OCI-LY7 (cell line): ENCODE data around the gene SERAC1. TPM values are rescaled to one million over a fixed set of nuclear protein-coding genes. Genes with fewer than 3 reads are reported as not detected.

Experiments used
- BruUV-seq: library from RNA; stranded (reverse); fragments of 400-500 nt; replicated peaks from 2 replicates; lab custom pipeline; 2021; lab: Mats Ljungman, UMichigan
- CTCF ChIA-PET: fragments of 300-600 bp; sonication (Branson Sonifier 250); formaldehyde crosslinking; loops from one replicate; lab custom pipeline; 2022; ENCODE audit warnings: antibody characterized with exemption; ENCODE audit not compliant: unreplicated experiment; lab: Charles Lee
- POLR2A ChIA-PET: fragments of 300-600 bp; sonication (Branson Sonifier 250); formaldehyde crosslinking; loops from one replicate; lab custom pipeline; 2022; ENCODE audit warnings: antibody characterized with exemption; lab: Charles Lee
- DNase-seq: peaks from one replicate; pipeline ENCODE4 v3.0.0-alpha.2; 2015; ENCODE audit warnings: low spot score
- H2AFZ ChIP-seq: fragments of 200-600 bp; sonication (generic), shearing (Covaris generic); 2 replicates; pipeline ENCODE4 v1.6.1; 2014; ENCODE audit warnings: mild to moderate bottlenecking, antibody characterized with exemption, low read length, moderate library complexity
- H3K27ac ChIP-seq: fragments of 200-600 bp; sonication (generic); 2 replicates; pipeline ENCODE4 v1.5.1; 2014; ENCODE audit warnings: mixed run types, low read depth, mild to moderate bottlenecking, moderate library complexity, low read length, inconsistent platforms; ENCODE audit not compliant: poor library complexity, severe bottlenecking
- H3K36me3 ChIP-seq: fragments of 200-600 bp; sonication (generic); 2 replicates; pipeline ENCODE4 v1.6.1; 2014; ENCODE audit warnings: mild to moderate bottlenecking, antibody characterized with exemption, low read length, moderate library complexity, mixed read lengths; ENCODE audit not compliant: insufficient read depth
- H3K4me1 ChIP-seq: fragments of 200-600 bp; sonication (generic); 2 replicates; pipeline ENCODE4 v1.5.1; 2014; ENCODE audit warnings: mild to moderate bottlenecking, low read length; ENCODE audit not compliant: insufficient read depth, poor library complexity, severe bottlenecking
- H3K4me2 ChIP-seq: fragments of 200-600 bp; sonication (generic); 2 replicates; pipeline ENCODE4 v1.6.1; 2014; ENCODE audit warnings: mild to moderate bottlenecking, low read length
- H3K4me3 ChIP-seq: fragments of 200-600 bp; sonication (generic); 2 replicates; pipeline ENCODE4 v1.5.1; 2014; ENCODE audit warnings: mild to moderate bottlenecking, low read depth, low read length; ENCODE audit not compliant: poor library complexity, severe bottlenecking
- H3K79me2 ChIP-seq: fragments of 200-600 bp; sonication (generic); 2 replicates; pipeline ENCODE4 v1.6.1; 2016; ENCODE audit warnings: low read depth, mild to moderate bottlenecking, low read length, moderate library complexity, mixed read lengths; ENCODE audit not compliant: insufficient read depth
- H3K9me2 ChIP-seq: fragments of 200-600 bp; sonication (generic); 2 replicates; pipeline ENCODE4 v1.6.1; 2016; ENCODE audit warnings: mild to moderate bottlenecking, low read length, mixed read lengths; ENCODE audit not compliant: insufficient read depth
- H3K9me3 ChIP-seq: fragments of 200-600 bp; sonication (generic); 2 replicates; pipeline ENCODE4 v1.6.1; 2014; ENCODE audit warnings: mild to moderate bottlenecking, mixed run types, low read length, mixed read lengths
- H4K20me1 ChIP-seq: fragments of 200-600 bp; sonication (generic); 2 replicates; pipeline ENCODE4 v1.6.1; 2014; ENCODE audit warnings: mild to moderate bottlenecking, antibody characterized with exemption, low read length, moderate library complexity, mixed read lengths; ENCODE audit not compliant: insufficient read depth
- EZH2phosphoT487 ChIP-seq: fragments of 200-600 bp; sonication (generic); IDR thresholded peaks from 2 replicates; pipeline ENCODE4 v1.6.1; 2018; ENCODE audit warnings: low read depth, borderline replicate concordance, mild to moderate bottlenecking, mixed run types, antibody characterized with exemption, low read length, moderate library complexity, mixed read lengths
- intact Hi-C: fragments of 100-400 bp; cut with micrococcal nuclease; formaldehyde crosslinking; loops from one replicate; pipeline ENCODE4 v1.10.0; 2022; ENCODE audit not compliant: unreplicated experiment
- total RNA-seq, 2 experiments: library from RNA; depleted of rRNA in 1 of 2; stranded (reverse); fragments of >200 nt in 1 of 2; shearing (Covaris generic) in 1 of 2; gene quantifications; 2 replicates each; pipeline ENCODE4 v1.2.3, GENCODE V29; 2014 to 2022
- TF ChIP-seq, protein P1 (sequence below): fragments of 200-600 bp; sonication (generic); conservative IDR thresholded peaks from 2 replicates; pipeline ENCODE4 v1.5.1; 2014; ENCODE audit warnings: mild to moderate bottlenecking, antibody characterized with exemption, low read length, moderate library complexity, mixed read lengths

Gene SERAC1
- total RNA-seq, 2 experiments from 2014 or later: 3.0 to 6.9 TPM

DNA sequence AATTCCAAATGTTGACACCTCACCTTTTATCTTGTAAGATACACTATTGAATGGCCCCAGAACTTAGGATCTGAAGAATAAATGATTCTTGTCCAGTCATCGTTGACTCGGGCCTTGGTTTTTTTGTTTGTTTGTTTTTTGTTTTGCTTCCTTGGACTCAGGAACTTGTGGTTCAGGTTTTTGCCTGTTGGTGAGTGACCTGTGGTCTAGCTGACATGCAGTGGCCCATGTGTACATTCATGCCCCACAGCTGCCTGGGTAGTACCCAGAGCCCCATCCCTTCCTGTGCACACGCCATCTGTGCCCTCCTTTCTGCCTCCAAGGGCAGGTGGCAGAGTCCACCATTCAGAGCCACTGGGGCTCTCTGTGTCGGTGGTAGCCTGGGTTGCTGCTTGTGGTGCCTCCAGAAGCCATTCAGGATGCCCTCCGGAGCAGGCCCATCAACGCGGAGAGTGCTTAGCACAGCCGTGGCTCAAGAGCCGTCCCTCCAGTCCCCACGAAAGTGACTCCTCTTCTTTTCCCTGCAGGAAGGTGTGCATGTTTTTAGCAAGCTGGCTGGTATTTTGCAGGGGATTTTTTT is 100.5 kb downstream of the SERAC1 start:
- no peak for TF ChIP-seq EZH2phosphoT487
- TF ChIP-seq, protein P1, sequence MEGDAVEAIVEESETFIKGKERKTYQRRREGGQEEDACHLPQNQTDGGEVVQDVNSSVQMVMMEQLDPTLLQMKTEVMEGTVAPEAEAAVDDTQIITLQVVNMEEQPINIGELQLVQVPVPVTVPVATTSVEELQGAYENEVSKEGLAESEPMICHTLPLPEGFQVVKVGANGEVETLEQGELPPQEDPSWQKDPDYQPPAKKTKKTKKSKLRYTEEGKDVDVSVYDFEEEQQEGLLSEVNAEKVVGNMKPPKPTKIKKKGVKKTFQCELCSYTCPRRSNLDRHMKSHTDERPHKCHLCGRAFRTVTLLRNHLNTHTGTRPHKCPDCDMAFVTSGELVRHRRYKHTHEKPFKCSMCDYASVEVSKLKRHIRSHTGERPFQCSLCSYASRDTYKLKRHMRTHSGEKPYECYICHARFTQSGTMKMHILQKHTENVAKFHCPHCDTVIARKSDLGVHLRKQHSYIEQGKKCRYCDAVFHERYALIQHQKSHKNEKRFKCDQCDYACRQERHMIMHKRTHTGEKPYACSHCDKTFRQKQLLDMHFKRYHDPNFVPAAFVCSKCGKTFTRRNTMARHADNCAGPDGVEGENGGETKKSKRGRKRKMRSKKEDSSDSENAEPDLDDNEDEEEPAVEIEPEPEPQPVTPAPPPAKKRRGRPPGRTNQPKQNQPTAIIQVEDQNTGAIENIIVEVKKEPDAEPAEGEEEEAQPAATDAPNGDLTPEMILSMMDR: no peak
- no peaks in the 10 kb centered on the region for H3K9me3 ChIP-seq
- H3K27ac ChIP-seq: no peak overlapping the region
- no peak for DNase-seq
- no peaks in the 10 kb centered on the region for H3K9me2 ChIP-seq
- H3K36me3 ChIP-seq: no peaks in the 10 kb centered on the region
- no peaks in the 10 kb centered on the region for H4K20me1 ChIP-seq
- no peaks in the 10 kb centered on the region for H3K79me2 ChIP-seq
- ChIA-PET POLR2A (no interaction called here), CTCF (no interaction called here)
- intact Hi-C loops: no loop called here
- no peaks in the 10 kb centered on the region for H3K4me1 ChIP-seq
- no peak overlapping the region for H3K4me2 ChIP-seq
- H2AFZ ChIP-seq: no peak overlapping the region
- no peak overlapping the region for H3K4me3 ChIP-seq
- no TSS peak for BruUV-seq

DNA sequence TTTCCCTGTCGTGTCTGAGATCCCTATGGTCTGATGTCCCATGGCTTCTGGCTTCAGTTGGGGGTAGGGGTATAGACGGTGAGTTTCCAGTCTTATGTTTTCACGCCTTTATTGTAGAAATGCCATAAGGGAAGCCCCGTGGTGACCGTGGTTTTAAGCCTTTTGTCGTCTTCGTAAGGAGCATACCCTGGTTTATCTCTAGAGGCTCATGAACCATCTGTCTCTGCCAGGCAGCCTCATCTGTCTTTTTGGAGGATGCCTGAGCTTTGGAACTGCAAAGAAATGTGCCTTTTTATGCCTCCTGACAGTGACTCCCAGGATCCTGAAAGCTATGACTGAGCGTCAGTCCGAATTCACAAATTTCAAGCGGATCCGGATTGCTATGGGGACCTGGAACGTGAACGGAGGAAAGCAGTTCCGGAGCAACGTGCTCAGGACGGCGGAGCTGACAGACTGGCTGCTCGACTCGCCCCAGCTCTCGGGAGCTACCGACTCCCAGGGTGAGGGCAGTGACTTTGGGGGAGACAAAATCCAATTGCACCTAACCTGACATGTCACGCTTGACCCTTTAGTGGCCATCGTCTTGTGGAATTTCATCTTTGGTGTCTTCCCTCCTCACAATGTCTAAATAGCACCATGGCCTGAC is 101.8 kb downstream of the SERAC1 start:
- DNase-seq: no peak
- no peaks in the 10 kb centered on the region for H3K9me3 ChIP-seq
- POLR2A ChIA-PET: no interaction called here
- H3K4me3 ChIP-seq: no peak overlapping the region
- BruUV-seq: no TSS peak
- intact Hi-C loops: no loop called here
- H3K36me3 ChIP-seq: no peaks in the 10 kb centered on the region
- no peaks in the 10 kb centered on the region for H4K20me1 ChIP-seq
- no peaks in the 10 kb centered on the region for H3K9me2 ChIP-seq
- no peak overlapping the region for H2AFZ ChIP-seq
- no peaks in the 10 kb centered on the region for H3K4me1 ChIP-seq
- H3K79me2 ChIP-seq: no peaks in the 10 kb centered on the region
- TF ChIP-seq, protein P1: no peak
- no peak for TF ChIP-seq EZH2phosphoT487
- CTCF ChIA-PET: no interaction called here
- no peak overlapping the region for H3K27ac ChIP-seq
- H3K4me2 ChIP-seq: no peak overlapping the region

DNA sequence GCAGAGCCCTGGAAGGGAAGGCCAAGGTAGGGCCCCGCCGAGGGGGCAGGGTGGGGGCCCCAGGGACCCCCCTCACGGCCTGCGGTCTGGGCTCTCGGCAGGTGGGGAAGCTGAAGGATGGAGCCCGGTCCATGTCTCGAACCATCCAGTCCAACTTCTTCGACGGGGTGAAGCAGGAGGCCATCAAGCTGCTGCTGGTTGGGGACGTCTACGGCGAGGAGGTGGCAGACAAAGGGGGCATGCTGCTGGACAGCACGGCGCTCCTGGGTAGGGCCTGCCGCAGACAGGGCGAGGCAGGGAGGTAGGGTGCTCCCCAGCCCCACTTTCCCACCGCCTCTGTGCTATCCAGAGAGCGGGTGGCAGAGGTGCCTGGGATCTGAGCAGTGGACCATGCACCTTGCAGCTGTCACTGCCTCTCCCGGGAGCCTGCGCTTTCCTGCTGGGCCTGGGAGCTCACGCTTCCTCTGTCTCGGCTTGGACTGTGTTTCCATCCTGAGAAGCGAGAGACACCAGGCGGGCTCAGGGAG is 103.3 kb downstream of the SERAC1 start:
- Histone ChIP-seq H3K79me2 (no peaks in the 10 kb centered on the region), H3K27ac (no peak overlapping the region), H3K4me1 (no peaks in the 10 kb centered on the region), H2AFZ (no peak overlapping the region), H3K36me3 (no peaks in the 10 kb centered on the region), H3K4me2 (no peak overlapping the region), H4K20me1 (no peaks in the 10 kb centered on the region), H3K9me3 (no peaks in the 10 kb centered on the region), H3K4me3 (no peak overlapping the region), H3K9me2 (no peaks in the 10 kb centered on the region)
- no peak for TF ChIP-seq EZH2phosphoT487
- TF ChIP-seq, protein P1: no peak
- ChIA-PET POLR2A (interaction anchor here (1.0 kb wide), 1 partner anchor 316 kb away, joined by 3 read pairs; no protein-coding TSS in a partner anchor), CTCF (no interaction called here)
- no TSS peak for BruUV-seq
- DNase-seq: no peak
- intact Hi-C loops: no loop called here
